Ammon's horn (tissue), 1 donor: Measurements from ENCODE around the gene TMEM43.

ENCODE experiments used
- DNase-seq: peaks from one replicate; pipeline ENCODE4 v3.0.0-alpha.2; 2016; ENCODE audit warnings: low spot score

Gene TMEM43

DNA sequence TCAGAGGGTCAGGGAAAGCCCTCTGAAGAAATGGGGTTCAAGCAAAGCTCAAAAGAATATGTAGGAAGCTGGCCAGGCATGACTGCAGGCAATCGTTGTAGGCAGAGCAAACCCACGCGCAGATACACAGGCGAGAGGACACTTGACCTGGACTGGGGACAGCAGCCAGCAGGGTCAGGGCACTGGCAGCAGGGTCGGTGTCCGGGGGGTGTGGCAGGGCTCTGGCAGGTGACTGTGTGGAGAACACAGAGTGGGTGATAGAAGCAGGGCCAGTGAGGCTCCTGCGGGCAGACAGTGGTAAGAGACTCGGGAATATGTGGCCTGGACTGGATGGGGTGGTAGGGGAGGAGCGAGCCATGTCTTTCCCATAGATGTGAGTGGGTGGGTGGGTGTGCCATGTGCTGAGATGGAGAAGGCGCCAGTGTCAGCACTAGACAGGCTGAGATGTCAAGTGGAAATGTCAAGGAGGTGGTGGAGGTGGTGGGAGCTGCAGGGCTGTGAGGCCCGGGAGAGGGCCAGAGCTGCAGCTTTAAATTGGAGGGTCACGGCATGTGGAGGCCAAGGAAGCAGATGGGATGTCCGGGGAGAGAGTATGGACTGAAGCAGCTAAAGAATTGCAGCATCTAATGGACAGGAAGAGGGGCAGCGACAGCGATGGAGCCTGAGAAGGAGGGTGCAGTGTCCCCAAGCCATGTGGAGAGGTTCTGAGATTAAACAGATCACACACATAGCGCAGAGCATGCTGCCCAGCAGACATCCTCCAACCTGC lies 13.4 kb downstream of the TMEM43 start:
- no peak for DNase-seq

DNA sequence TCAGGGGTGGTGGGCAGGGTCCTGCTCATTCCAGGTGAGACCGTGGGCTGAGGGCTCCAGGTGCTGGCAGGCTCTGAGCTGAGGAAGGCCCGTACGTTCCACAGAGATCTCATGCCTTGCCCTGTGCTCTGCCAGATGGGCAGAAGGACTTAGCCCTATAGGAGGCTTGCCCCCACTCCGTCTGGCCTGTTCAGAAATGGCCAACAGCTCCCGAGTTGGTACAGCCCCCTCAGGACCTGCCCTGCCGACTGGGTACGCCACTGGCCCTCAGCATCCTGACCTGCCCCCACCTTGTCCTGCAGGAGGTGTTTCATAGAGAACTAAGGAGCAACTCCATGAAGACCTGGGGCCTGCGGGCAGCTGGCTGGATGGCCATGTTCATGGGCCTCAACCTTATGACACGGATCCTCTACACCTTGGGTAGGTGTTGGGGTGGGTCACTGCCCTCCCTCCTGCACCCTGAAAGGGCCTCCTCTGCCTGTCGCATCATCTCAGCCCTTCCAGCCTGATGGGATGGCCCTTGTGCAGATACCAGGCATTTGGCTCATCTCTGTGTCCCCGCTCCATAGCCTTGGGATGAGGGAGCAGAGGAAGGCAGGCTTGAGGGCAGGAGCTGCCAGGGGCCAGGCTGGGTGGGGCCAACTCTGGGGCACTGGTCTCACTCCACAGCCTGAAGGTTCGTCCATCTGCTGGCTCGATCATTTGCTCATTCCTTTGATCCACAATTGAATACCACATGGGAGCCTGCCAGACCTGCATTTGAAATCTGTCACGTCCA lies 14.2 kb downstream of the TMEM43 start:
- DNase-seq, result no peak

DNA sequence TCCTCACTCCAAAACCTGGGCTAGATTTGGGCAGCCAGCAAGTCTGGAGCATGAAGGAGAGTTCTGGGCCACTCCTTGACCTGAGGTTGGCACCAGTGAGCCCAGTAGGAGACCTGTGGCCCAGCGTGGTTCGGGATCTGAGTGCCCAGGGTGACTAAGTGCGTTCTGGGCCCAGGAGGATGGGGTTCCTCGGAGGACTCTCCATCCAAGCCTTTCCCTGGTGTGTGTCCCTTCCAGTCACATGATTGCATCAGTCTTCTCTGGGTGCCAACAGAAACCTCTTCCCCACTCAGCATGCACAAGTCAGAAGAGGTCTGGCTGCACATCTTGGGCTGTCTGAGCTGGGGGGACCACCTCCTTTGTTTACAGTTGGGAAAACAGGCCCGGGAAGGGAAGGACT lies 14.9 kb downstream of the TMEM43 start:
- no peak for DNase-seq

DNA sequence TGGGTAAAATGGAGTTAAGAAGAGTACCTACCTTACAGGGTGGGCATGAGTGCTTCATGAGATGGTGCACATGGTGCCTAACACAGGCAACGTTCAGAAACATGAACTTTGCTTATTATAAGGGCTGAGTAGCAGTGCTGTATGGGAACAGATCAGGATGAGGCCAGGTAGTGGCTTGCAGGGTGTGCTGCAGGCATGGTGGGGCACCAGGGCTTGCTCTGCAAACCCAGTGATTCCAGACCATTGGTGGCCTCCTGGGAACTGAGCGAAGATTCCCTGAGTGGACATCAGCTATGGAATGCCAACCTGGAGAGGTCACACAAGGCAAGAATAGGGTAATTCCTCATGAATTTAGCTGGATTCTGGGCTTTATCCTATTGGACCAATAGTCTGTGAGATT lies 15.8 kb downstream of the TMEM43 start:
- DNase-seq, result no peak

DNA sequence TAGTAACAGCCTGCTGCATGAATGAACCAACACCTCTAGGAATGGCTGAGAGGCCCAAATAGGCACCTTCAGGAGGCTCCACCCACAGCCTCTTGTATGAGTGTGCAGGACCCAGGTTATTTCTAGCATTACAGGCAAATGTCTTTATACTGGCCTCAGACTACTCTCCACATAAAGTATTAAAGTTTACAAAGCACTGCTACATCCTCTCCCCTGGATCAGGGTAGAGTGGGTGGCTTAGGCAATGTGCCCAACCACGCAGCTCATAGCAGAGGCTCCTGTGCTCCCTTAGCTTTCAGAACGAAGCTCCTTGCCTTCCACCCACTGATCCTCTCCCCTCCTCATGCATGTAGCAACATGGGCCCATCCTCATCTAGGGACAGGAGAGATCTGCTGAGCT lies 16.3 kb downstream of the TMEM43 start:
- DNase-seq, result peak; percentile 44

DNA sequence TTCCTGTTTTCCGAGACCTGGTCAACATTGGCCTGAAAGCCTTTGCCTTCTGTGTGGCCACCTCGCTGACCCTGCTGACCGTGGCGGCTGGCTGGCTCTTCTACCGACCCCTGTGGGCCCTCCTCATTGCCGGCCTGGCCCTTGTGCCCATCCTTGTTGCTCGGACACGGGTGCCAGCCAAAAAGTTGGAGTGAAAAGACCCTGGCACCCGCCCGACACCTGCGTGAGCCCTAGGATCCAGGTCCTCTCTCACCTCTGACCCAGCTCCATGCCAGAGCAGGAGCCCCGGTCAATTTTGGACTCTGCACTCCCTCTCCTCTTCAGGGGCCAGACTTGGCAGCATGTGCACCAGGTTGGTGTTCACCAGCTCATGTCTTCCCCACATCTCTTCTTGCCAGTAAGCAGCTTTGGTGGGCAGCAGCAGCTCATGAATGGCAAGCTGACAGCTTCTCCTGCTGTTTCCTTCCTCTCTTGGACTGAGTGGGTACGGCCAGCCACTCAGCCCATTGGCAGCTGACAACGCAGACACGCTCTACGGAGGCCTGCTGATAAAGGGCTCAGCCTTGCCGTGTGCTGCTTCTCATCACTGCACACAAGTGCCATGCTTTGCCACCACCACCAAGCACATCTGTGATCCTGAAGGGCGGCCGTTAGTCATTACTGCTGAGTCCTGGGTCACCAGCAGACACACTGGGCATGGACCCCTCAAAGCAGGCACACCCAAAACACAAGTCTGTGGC lies 16.9 kb downstream of the TMEM43 start:
- DNase-seq, result no peak

DNA sequence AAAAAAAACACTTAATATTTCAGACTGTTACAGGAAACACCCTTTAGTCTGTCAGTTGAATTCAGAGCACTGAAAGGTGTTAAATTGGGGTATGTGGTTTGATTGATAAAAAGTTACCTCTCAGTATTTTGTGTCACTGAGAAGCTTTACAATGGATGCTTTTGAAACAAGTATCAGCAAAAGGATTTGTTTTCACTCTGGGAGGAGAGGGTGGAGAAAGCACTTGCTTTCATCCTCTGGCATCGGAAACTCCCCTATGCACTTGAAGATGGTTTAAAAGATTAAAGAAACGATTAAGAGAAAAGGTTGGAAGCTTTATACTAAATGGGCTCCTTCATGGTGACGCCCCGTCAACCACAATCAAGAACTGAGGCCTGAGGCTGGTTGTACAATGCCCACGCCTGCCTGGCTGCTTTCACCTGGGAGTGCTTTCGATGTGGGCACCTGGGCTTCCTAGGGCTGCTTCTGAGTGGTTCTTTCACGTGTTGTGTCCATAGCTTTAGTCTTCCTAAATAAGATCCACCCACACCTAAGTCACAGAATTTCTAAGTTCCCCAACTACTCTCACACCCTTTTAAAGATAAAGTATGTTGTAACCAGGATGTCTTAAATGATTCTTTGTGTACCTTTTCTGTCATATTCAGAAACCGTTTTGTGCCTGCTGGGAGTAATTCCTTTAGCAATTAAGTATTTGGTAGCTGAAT lies 17.9 kb downstream of the TMEM43 start:
- DNase-seq, result no peak

DNA sequence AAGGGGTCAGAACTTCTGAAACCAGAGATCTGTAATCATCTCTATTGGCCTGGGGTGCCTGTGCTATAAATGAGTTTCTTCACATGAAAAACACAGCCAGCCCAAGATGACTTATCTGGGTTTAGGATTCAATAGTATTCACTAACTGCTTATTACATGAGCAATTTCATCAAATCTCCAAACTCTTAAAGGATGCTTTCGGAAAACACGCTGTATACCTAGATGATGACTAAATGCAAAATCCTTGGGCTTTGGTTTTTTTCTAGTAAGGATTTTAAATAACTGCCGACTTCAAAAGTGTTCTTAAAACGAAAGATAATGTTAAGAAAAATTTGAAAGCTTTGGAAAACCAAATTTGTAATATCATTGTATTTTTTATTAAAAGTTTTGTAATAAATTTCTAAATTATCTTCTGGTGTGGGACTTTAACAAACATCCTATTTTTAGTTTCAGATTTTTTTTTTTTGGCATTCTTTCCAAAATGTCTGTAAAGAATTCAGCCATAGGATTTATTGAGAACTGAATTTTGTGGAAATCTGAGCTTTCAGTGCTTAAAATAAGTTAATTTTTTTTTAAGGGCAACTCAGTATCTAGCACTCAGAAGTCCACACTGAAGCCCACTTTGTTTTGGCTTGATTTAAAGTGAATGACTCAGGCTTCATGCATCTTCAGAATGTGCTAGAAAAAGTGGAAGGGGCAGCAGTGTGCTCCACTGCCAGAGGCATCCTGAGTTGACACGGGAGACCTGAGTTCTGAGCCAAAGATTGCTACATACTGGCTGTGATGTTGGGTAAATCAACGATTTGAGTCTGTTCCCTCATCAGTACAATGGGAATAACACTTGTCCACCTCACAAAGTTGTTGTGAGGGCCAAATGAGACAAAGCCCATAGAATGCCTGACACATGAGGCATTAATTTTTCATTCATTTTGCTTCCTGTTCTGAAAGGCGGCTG lies 18.7 kb downstream of the TMEM43 start:
- DNase-seq, result no peak

DNA sequence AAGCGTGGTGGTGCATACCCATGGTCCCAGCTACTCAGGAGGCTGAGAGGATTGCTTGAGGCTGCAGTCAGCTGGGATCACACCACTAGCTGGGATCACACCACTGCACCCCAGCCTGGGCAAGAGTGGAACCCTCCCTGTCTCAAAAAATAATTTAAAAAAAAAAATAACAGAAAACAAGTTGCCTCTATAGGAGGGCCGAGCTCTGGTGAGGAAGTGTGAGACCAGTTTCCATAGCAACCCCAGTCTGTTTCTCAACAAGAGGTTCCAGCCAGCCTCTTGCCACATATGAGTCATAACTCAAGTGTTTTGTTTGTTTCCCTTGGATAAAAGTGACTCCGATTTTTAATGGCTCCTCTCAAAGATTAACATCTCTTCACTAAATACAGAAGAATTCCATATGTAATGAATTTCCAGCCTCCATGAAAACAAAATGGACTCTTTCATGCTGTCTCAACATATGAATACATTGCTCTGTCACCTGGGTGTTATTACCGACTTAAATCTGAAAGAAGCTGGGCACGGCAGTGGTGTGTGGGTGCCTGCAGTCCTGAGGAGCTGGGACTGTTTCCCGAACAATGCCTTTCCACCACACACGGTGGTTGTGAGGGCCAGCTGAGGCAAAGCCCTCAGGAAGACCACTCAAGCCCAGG lies 19.7 kb downstream of the TMEM43 start:
- peak; percentile 88 for DNase-seq

DNA sequence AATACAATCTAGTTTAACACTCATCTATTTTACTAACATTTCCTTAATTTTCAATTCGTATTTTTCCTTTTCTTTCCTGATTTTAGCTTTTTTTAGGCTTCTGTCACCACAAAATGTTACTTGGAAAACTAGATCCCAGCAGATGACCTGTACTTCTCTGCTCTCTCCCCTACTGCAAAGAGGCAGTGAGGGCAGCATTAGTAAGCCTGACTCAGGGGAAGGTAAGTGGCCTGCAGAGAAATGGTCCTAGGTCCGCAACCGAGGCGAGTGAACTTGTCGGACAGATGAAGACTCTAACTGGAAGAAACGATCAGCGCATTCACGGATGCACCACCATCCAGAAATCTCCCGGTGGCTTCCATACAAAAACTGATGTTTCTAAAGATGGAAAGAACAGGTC lies 20.4 kb downstream of the TMEM43 start:
- DNase-seq, result no peak

DNA sequence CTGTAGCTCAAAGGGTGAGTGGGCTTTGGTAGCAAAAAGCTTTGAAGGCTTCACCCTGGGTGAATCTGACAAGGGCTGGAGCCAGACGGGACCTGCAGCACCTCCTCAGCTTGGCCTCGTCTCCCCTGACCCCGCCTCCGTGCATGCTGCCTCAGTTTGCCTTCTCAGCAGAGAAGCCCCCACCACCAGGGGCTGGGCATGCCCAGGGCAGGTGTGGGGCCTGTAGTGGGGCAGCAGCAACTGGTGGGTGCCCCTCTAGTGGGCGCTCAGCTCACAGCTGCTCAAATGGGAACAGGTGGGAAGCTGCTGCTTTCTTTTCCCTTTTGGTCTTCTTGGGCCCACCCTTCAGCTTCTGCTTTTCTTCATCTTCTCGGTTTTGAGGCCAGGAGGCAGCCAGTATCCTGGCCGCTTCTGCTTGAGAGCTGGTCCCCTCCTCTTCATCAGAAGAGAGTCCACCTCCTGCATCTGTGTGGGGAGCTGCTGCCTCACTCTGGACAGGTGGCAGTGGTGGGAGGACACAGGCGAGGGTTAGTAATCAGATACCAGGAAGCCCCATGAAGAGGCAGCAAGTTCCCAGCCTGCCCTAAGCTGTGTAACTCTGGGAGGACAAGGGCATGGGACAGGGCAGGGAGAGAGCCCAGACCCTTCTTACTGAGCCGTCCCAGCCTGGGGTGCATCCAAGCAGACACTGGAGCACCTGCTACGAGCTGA lies 21.0 kb downstream of the TMEM43 start:
- DNase-seq, result no peak

DNA sequence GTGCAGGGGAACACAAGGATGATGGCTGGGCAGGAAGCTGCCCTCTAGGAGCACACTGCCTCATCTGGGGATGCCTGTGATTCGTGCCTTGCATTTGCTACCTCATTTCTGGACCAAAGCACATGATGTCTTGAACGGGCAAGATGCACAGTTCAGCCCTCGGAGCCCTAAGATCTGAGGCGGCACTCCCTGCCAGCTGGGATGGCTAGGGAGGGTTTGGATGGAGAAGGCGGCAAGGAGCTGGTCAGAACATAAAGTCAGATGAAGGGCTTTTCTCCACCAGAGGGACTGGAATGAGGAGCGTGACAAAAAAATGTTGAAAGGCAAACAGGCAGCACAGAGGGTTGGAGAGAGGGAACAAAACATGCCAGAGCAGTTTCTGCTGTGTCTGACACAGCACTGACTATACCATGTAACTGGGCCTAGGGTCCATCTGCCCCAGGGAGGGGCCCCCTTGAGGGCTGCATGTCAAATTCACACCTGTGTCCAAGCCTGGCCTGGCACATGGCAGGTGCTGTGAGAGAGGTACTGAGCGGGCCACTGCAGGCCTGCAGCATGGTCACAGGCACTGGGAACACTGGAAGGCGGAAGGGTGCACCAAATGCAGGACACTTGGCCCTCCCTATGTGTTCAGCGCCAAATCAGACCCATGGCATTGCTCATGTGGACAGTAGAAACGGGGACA lies 21.7 kb downstream of the TMEM43 start:
- DNase-seq, result no peak

DNA sequence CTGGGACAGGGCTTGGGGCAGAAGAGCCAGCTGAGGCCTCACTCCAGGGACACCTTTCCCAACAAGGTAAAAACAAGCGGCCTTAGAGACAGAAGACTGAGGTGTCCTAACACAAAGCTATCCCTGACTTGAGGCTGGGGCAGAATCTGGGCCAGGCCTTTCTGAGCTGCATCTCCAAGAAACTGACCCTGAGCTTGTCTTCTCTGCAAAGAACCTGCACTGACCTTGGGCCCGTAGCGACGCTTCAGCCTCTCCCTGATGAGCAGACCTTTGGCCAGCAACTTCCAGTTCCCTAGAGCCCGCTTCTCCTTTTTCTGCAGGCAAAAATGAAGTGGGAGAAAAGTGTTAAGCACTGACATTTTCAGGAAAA lies 22.2 kb downstream of the TMEM43 start:
- no peak for DNase-seq

DNA sequence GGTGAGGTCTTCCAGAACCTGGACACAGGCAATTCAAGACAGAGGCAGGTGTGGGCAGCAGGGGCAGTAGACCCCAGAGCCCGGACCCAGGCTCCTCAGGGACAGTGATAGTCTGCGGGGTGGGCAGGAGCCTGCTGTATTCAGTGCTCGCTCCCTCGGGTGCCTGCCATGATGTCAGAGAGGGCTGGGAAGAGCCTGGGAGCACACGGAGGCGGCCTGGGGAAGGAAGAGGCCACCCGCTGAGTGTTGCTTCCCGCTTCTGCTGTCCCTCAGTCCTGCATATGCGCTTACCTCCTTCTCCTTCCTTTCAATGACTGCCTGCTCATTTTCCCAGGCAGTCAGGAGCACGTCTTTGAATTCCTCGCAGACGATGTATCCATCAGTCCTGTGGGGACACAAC lies 22.8 kb downstream of the TMEM43 start:
- DNase-seq, result no peak

DNA sequence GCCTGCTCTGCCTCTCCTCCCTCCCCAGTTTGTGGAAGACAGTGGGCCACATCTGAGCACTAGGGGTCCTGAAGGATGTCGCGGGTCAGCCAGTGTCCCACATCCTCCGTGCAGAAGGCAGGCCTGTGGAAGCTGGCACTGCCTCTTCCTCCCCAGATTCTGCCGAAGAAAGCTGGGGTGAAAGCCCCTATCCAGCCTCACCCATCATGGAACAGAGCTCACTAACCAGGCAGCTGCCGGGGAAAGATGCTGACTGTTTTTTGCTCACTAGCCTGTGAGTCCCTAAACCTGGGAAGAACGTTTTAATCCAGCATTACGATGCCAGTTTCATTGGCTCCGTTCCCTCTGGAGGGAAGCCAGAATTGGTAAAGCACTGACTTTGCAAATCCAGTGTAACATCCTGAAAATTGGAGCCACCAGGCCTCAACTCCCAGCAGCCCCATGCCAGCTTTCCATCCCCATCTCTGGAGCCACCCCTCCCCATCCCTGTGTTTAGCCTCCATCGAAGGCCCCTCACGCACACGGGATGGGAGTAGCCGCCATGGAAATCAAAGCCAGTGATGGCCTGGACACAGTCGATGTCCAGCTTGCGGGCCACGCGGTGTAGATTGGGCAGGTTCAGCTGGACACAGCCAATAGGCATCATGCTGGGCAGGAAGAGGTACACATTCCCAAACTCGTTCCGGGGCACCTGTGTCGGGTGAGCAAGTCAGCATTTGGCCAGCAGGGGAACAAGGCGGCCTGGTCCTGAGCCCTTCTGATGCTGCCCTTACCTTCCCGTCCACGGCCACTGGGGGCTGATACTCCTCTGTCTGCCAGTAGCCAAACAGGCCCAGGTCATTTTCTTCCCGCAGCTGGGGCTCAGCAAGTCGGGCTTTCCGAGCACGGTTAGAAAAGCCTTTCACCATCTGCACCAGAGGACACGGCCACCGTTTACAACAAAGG lies 23.5 kb downstream of the TMEM43 start:
- DNase-seq, result no peak

DNA sequence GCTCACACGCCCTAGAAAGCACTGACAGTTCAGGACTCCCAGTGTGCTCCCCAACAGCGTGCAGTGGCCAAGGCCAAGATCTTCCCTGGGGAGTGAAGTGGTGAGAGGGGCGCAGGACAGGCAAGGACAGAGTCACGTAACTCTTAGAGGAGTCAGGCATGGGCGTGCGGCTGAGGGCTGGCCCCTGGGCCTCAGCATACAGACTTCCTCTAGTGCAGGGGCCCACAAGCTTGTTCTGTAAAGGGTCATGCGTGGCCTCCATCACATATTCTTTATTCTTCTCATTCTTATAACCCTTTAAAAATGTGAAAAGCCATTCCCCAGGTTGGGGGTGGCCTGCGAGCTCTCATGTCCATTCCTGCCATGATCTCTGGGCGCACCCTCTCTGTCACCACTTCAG lies 25.2 kb downstream of the TMEM43 start:
- no peak for DNase-seq

DNA sequence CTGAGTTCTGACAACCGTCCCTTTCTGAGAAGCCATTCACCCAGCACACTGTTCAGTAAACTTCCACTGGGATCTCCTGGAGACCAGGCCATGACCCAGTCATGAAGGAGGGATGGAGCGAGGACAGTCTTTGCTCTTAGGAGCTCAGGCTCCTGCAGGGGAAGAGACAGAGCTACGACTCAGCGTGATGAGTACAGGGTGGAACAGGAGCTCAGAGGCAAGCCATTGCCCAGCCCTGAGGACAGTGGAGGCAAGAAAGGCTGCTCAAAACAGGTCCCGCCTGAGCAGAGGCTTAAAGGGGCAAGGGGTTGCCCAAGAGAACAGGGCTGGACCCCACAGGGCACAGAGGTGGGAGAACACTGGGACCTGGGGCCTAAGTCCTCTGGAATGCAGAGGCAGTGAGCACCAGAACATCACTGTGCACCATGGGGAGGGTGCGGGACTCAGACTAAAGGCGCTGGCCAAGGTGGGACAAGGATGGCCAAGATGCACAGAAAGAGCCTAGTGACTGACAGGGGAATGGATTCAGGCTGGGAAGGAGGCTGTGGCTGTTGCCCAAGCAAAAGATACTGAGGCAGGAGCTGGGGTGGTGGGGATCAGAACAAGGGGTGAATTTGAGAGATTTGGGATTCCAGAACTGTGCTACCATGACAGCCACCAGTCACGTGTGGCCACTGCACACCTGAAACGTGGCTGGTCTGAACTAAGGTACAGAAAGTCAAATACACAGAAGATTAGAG lies 25.8 kb downstream of the TMEM43 start:
- DNase-seq, result no peak
